ENCODE results near the gene CTNNA2. TPM values are rescaled to one million over a fixed set of nuclear protein-coding genes. Genes with fewer than 3 reads are reported as not detected.

The CTNNA2 gene
- total RNA-seq, 1 experiment from 2014 or later = 5.5 TPM

DNA sequence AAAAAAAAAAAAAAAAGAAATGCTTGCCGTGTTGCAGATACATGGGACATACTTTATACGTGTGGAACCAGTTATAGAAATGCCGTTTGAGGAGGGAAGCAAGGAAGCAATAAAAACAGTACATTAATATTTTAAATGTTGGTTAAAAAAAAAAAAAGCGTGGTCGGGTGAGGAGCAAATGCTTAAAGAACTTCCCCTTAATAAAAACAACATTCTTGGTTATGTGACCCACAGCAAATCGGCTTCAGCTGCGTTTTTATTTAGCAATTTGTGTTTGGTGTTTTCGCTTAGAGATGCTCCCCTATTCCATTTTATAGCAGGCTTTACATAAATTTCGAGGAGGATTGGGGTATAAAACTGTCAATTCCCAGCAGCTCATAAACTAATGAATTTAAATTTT is 568.1 kb downstream of the CTNNA2 start:
- H3K79me2 ChIP-seq (ENCODE audit: insufficient read depth, low read length) = no peaks in the 10 kb centered on the region
- Mint-ChIP-seq H3K4me1 (0 out of 4 replicates have a peak, but pooled peaks cover 0 to 3% of the 10 kb centered on the region in 2 experiments), H3K27ac (no peak overlapping the region), H3K27me3 (ENCODE audit: low read depth) (no peaks in the 10 kb centered on the region), H3K4me3 (no peak overlapping the region), H3K9me3 (no peaks in the 10 kb centered on the region), H3K36me3 (ENCODE audit: insufficient read depth in 1 of 3, low read depth in 3 of 3) (peaks cover 0 to 5% (median 0%) of the 10 kb centered on the region in 3 experiments; a peak in 2 of 7 replicates)
- H3K18ac ChIP-seq (ENCODE audit: insufficient read length, low read depth, low read length) = no peak overlapping the region
- H2BK12ac ChIP-seq (ENCODE audit: insufficient read length, low read depth, low read length) = no peak overlapping the region
- no peak for TF ChIP-seq CTCF (conservative IDR thresholded peaks at IDR 0.05)
- H3K56ac ChIP-seq (ENCODE audit: insufficient read length, low read depth, low read length) = no peak overlapping the region
- H3K4ac ChIP-seq (ENCODE audit: low read depth, low read length) = no peak overlapping the region
- no CpG with 5 or more reads among the region's 9 CpGs for WGBS (ENCODE audit: extremely low coverage, insufficient read length, low lambda C conversion rate)
- no peak overlapping the region for H3K14ac ChIP-seq (ENCODE audit: insufficient read depth, low read length)
- no peak overlapping the region for H4K91ac ChIP-seq (ENCODE audit: insufficient read length, low read depth, low read length)
- no peak overlapping the region for H4K5ac ChIP-seq (ENCODE audit: insufficient read length, low read depth, low read length)
- no peaks in the 10 kb centered on the region for H3K4me1 ChIP-seq (ENCODE audit: insufficient read depth, low read length)
- H2AK5ac ChIP-seq (ENCODE audit: insufficient read length, low read length) = no peak overlapping the region
- H3K9ac ChIP-seq (ENCODE audit: extremely low read depth, insufficient read length, low read length) = no peak overlapping the region
- no peak overlapping the region for H4K8ac ChIP-seq (replicated peaks; ENCODE audit: insufficient read length, low read depth, low read length)
- no peak overlapping the region for H3K4me2 ChIP-seq (ENCODE audit: insufficient read depth, insufficient read length, low read length)
- H3T11ph ChIP-seq (ENCODE audit: low read length) = no peak overlapping the region
- H3K23ac ChIP-seq (ENCODE audit: insufficient read length, low read depth, low read length) = no peak overlapping the region
- H2AFZ ChIP-seq (ENCODE audit: low read length) = no peak overlapping the region
- no peak overlapping the region for H3K27ac ChIP-seq (ENCODE audit: insufficient read length, low read depth, low read length)
- no peaks in the 10 kb centered on the region for H3K27me3 ChIP-seq (ENCODE audit: insufficient read depth, low read length)
- no peak for DNase-seq
- no peak overlapping the region for H2BK15ac ChIP-seq (ENCODE audit: low read depth, low read length)
- no peak overlapping the region for H2BK5ac ChIP-seq (ENCODE audit: insufficient read length, low read length)
- H2BK20ac ChIP-seq (ENCODE audit: low read depth, low read length, poor library complexity, severe bottlenecking) = no peak overlapping the region
- no peaks in the 10 kb centered on the region for H4K20me1 ChIP-seq (ENCODE audit: control insufficient read depth, insufficient read depth, insufficient read length)
- no peaks in the 10 kb centered on the region for H3K23me2 ChIP-seq (ENCODE audit: insufficient read length, low read depth, low read length, poor library complexity, severe bottlenecking)
- no peaks in the 10 kb centered on the region for H3K79me1 ChIP-seq (ENCODE audit: insufficient read depth, low read depth, low read length, poor library complexity, severe bottlenecking)
- no peaks in the 10 kb centered on the region for H3K9me3 ChIP-seq (ENCODE audit: control insufficient read depth, low read depth, low read length)
- H2BK120ac ChIP-seq (ENCODE audit: low read depth, low read length, poor library complexity, severe bottlenecking) = no peak overlapping the region

All from H9 (cell line).